WTC11 (cell line): ENCODE measurements around the gene IMMT.

Experiments used
- CTCF ChIP-seq: fragments of 200-600 bp; IDR thresholded peaks from 2 replicates; pipeline ENCODE4 v1.8.0; 2022; ENCODE audit warnings: antibody characterized with exemption
- TF ChIP-seq, protein P1 (sequence below): sonication (generic); formaldehyde crosslinking; IDR thresholded peaks from 2 replicates; pipeline ENCODE4 v1.8.1; 2022; ENCODE audit warnings: low read depth, mild to moderate bottlenecking, moderate library complexity, missing genetic modification reagents, borderline replicate concordance

DNA sequence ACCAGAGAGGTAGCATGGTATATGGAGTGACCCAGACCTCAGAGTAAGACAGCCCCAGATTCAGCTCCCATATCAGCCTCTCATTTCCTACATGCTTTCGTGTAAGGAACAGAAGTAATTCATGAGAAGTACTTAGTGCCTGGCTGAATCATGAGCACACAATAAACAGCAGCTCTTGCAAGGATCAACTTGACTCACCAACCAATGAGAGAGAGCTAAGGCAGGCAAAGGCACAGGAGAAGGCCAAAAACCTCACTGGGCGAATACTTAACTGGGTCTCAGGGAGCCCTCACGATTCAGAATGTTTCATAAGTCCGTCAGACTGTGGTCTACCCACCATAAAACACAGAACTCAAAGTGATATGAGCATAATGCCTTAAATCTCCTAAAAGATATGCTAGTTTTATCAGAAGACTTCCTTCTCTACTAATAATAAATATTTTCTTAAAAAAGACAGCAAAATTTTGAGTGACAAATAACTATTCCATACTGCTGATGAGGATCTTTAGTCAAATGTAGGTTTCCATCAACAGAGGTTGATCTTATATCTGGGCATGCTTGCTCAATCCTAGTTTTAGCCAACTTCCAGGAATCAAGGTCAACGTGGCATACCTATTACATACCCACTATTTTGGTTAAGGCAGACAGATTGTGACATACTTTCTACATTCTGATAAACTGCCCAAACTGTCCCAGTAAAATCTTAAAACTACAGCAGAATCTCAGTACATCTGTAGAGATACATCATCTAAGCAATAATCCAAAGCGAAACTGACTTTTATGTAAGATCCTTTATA lies 34.9 kb downstream of the IMMT start:
- TF ChIP-seq, protein P1, sequence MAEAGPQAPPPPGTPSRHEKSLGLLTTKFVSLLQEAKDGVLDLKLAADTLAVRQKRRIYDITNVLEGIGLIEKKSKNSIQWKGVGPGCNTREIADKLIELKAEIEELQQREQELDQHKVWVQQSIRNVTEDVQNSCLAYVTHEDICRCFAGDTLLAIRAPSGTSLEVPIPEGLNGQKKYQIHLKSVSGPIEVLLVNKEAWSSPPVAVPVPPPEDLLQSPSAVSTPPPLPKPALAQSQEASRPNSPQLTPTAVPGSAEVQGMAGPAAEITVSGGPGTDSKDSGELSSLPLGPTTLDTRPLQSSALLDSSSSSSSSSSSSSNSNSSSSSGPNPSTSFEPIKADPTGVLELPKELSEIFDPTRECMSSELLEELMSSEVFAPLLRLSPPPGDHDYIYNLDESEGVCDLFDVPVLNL (CRISPR knock-in tag) = no peak
- no peak for TF ChIP-seq CTCF
